GM12873 (cell line): ENCODE measurements around the gene EIF3J.

Source experiments
- TF ChIP-seq, protein P1 (sequence below): IDR thresholded peaks from 2 replicates; pipeline ENCODE4 v1.5.1; 2012; ENCODE audit warnings: low read depth, mild to moderate bottlenecking, moderate library complexity, low read length, control low read depth; ENCODE audit not compliant: insufficient read depth; ENCODE audit errors: missing control alignments

The EIF3J gene

DNA sequence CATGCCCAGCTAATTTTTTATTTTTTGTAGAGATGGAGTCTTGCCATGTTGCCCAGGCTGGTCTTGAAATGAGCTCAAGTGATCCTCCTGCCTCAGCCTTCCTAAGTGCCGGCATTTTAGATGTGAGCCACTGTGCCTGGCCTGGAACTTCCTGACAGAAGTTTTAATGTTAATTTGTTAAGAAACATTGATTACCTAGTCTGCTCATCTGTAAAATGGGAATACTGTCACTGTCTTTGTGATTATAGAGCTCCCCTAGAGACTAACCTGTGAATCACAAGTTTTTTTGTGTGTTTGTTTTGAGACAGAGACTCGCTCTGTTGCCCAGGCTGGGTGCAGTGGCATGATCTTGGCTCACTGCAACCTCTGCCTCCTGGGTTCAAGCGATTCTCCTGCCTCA lies 4.3 kb upstream of the EIF3J start:
- TF ChIP-seq, protein P1, sequence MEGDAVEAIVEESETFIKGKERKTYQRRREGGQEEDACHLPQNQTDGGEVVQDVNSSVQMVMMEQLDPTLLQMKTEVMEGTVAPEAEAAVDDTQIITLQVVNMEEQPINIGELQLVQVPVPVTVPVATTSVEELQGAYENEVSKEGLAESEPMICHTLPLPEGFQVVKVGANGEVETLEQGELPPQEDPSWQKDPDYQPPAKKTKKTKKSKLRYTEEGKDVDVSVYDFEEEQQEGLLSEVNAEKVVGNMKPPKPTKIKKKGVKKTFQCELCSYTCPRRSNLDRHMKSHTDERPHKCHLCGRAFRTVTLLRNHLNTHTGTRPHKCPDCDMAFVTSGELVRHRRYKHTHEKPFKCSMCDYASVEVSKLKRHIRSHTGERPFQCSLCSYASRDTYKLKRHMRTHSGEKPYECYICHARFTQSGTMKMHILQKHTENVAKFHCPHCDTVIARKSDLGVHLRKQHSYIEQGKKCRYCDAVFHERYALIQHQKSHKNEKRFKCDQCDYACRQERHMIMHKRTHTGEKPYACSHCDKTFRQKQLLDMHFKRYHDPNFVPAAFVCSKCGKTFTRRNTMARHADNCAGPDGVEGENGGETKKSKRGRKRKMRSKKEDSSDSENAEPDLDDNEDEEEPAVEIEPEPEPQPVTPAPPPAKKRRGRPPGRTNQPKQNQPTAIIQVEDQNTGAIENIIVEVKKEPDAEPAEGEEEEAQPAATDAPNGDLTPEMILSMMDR: peak; percentile 39

DNA sequence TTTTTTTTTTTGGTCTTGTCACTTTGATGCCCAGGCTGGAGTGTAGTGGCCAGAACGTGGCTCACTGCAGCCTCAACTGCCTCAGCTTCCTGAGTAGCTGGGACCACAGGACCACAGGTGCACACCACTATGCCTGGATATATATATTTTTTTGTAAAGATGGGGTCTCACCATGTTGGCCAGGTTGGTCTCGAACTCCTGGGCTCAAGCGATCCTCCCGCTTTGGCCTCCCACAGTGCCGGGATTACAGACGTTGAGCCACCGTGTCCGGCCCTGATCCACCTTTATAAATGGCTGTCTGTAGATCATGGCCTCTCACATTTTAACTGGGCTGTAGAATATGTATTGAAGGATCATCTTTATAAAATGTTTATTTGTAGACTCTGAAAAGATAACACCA lies 1.9 kb upstream of the EIF3J start:
- TF ChIP-seq, protein P1: no peak

DNA sequence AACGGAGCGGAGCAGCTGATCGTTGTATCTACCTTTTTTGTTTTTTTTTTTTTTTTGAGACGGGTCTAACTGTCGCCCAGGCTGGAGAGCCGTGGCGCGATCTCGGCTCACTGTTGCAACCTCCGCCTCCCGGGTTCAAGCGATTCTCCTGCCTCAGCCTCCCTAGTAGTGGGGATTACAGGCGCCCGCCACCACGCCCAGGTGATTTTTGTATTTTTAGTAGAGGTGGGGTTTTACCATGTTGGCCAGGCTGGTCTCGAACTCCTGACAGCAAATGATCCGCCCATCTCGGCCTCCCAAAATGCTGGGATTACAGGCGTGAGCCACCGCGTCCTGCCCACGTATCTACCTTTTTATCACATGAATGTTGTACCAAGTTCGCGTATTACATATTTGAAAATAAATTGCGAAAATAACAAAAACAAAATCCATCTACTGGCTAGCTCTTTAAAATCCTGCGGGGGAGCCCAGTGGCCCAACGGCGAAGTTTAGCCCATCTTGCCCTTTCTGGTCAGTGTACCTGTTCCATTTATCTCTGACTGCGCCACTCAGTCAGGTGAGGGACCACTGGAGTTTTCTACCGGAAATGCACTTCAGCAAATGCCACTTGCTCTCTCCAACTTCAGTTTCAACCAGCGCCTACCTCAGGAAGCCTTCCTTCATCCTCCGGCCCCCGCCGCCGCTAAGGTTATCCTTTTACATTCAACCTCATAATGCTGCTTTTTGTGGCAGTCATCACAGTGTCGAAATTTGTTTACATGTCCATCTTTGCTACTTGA lies 1.2 kb upstream of the EIF3J start:
- TF ChIP-seq, protein P1: no peak

DNA sequence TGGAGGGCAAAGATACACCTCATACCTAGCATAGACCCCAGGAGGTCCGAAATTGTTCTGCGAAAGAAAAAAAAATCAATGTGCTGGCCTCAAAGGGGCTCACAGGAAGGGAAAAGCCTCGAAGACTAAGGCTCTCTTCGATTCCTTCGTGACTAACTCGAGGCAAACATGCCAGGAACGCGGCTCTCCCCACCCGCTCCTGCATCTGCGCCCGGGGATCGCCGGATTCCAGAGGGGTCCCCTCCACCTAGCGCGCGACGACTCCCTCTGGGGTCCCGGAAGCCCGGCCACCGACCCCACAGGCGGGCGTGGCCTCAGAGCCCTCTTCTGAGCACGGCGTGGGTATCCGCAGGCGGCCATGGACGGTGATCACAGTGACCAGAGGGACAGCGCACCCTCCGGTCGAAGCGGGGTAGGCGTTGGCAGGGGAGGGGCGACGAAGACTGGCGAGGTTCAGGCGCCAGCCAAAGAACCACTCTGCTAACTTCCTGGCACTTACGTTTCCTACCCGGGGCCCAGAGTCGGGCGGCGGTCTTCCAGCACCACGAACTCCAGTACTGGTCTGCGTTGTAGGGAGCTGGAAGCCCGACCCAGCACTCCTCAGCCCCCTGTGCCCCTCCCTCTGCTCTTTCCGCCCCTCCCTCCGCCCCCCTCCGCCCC lies 515 bp upstream of the EIF3J start:
- TF ChIP-seq, protein P1: peak; percentile 37

DNA sequence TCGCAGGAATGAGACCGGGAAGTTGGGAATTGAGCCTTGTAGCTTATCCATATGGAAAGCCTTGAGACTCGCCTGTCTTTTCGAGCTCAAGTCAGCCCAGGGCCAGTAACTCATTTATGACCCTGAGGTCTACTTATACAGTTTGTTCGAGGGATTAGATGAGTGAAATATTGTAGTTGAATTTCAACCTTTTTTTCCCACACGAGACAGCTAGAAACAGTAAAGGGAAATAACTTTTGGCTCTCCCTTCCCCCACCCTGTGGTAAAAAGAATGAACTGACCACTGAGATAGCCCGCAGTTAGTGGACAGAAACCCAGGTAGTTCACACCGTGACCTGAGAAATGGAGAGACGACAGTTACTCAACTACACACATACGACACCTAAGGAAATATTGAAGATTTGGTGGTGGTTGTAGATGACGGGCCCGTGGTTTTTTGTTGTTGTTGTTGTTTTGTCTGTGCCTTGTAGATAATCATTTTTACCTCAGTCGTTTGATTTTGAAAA lies 841 bp downstream of the EIF3J start:
- TF ChIP-seq, protein P1: no peak

DNA sequence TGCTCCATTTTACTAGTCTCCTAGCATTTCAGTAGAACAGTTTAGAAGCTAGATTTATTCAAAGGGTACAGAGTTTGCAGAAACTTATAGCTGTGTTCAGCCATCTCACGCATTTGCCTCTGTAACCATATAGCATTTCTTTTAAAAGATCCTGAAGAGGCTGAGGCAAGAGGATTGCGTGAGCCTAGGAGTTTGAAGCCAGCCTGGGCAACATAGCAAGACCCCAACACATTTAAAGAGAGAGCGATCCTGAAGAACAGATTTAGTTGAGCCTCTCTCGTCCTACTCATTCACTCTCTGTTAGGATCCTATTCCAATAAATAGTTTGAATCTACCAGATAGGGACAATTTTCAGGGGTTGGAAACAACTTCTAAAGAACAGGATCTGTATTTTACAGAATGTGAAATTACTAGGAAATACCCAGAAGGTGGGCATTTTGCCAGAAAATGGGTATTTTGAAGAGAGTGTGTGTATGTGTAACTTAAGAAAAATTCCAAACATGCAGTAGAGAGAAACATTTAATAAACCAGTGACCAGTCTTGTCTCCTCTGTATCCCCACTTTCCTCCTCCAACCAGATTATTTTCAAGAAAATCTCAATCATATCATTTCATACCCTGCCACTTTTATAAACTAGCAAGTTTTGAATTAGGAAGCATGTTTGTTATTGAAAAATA lies 4.5 kb downstream of the EIF3J start:
- TF ChIP-seq, protein P1: no peak

DNA sequence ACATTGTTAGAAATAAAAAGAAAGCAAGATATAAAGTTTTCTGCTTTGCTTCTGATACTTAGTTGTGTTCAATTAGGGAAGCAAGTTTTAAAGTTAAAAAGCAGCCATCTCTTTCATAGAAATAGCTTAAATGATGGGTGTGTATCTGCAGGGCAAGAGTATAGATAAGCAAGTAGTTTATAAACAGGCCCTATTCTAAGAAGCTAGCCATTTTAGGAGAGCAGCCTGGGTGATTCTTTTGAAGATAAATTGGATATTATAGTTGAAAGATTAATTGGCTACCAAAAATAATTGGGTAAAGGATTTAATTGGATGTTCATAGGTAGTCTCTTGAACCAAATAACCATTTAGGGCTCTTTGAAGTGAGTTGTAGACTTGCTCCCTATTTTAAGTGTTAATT lies 5.6 kb downstream of the EIF3J start:
- TF ChIP-seq, protein P1: no peak
